Adrenal gland (tissue), 12 donors: ENCODE data around the gene KCNC2. TPM values are rescaled to one million over a fixed set of nuclear protein-coding genes. Genes with fewer than 3 reads are reported as not detected.

ENCODE experiments used
- DNase-seq, 7 donors: peaks; one replicate each; pipeline ENCODE4 v3.0.0-alpha.2; 2019 to 2020
- H3K27ac ChIP-seq, 5 donors: fragments of 200-600 bp; sonication (generic) in 4 of 5; 1 replicate in 3 of 5; 2 replicates in 2 of 5; pipeline versions ENCODE4 v1.5.1 to v1.8.0; 2016 to 2020; ENCODE audit warnings: mild to moderate bottlenecking in 1 of 5
- H3K27me3 ChIP-seq: fragments of 200-600 bp; 2 replicates; pipeline ENCODE4 v1.8.0; 2021
- H3K36me3 ChIP-seq, 2 donors: fragments of 200-600 bp; replicated peaks in 1 of 2; 1 replicate in 1 of 2; 2 replicates in 1 of 2; pipeline versions ENCODE4 v1.5.1 to v1.8.0; 2018 to 2022
- H3K4me1 ChIP-seq, 2 donors: fragments of 200-600 bp; replicated peaks in 1 of 2; 1 replicate in 1 of 2; 2 replicates in 1 of 2; pipeline versions ENCODE4 v1.5.1 to v1.8.0; 2018 to 2021
- H3K4me3 ChIP-seq, 4 donors: fragments of 200-600 bp; sonication (generic) in 3 of 4; one replicate each; pipeline ENCODE4 v1.5.1; 2016 to 2018
- H3K9me3 ChIP-seq, 3 donors: fragments of 200-600 bp; sonication (generic) in 1 of 3; replicated peaks in 1 of 3; 1 replicate in 2 of 3; 2 replicates in 1 of 3; pipeline versions ENCODE4 v1.5.1 to v1.8.0; 2016 to 2021
- POLR2A ChIP-seq, 2 donors: fragments of 450-650 bp; IDR thresholded peaks; one replicate each; pipeline ENCODE4 v1.6.1; 2017; ENCODE audit warnings: antibody characterized with exemption in 2 of 2, mild to moderate bottlenecking in 2 of 2, moderate library complexity in 1 of 2
- WGBS, 4 donors: extraction: QIAGEN DNeasy Blood & Tissue Kit in 2 of 4; methylation state at CpG; one replicate each; pipeline versions ENCODE4 v1.1.5 to v1.1.7; 2013 to 2017; 5-methylcytosine and 5-hydroxymethylcytosine counted together
- intact Hi-C, 2 donors: fragments of 100-400 bp; cut with DNase I; formaldehyde crosslinking; loops; one replicate each; pipeline versions ENCODE4 v1.14.1 to v1.15.0; 2022 to 2023
- polyA plus RNA-seq, 3 donors: library from polyadenylated mRNA; stranded (reverse); fragments of 200-250 nt in 2 of 3; fragments of 350-450 nt in 1 of 3; fragmentation: Illumina TruSeq in 1 of 3; extraction: RNeasy Lipid Tissue Mini Kit (QIAGEN cat#74804) in 1 of 3; gene quantifications; one replicate each; pipeline ENCODE4 v1.2.3, GENCODE V29; 2013 to 2014
- total RNA-seq, 9 donors: library from RNA; depleted of rRNA in 4 of 9; stranded (reverse); fragments of >200 nt in 4 of 9; fragments of 120-200 nt in 1 of 9; fragmentation: NEBNext Ultra II Directional in 1 of 9; extraction: Animal tissue kit (Norgen Biotek cat#: 25700) in 1 of 9; gene quantifications; one replicate each; pipeline versions ENCODE4 v1.1.0 to v1.2.4, GENCODE V29; 2013 to 2023
- TF ChIP-seq, protein P1 (sequence below), 6 experiments: fragments of 450-650 bp in 4 of 6; fragments of 200-600 bp in 2 of 6; sonication (generic) in 1 of 6; IDR thresholded peaks; 1 replicate in 5 of 6; 2 replicates in 1 of 6; pipeline versions ENCODE4 v1.5.1 to v1.8.0; 2016 to 2021; ENCODE audit warnings: antibody characterized with exemption in 6 of 6, mild to moderate bottlenecking in 2 of 6, moderate library complexity in 1 of 6
- donor health status: healthy with polysubstance abuse.
- donor health status: Bipolar disorder and iron deficiency.
- donor health status: DM: yes; HTN: yes; CAD: no.
- donor health status: DM: no; HTN: no; CAD: no.
- donor health status: DM: no; HTN: no; CAD: no.
- donor health status: DM: yes; HTN: yes; CAD: no.

KCNC2 gene
- total and polyA plus RNA-seq, 12 donors, result not detected

DNA sequence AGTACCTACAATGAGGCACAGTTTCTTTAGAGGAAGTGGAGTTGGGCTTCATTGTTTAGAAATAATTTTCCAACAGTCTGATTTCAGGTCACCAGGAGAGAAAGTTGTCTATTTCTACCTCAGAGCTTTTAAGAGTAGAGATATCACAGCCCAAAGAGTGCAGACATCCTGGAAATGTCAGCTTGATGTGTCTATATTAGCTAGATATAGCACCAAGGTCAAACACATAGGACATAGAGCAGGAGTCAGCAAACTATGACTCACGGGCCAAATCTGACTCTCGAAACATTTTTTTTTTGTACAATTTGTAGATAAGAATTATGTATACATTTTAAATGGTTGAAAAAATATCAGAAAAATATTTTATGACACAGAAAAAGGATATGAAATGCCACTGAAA lies 53.7 kb downstream of the KCNC2 start:
- Histone ChIP-seq H3K4me1 (no peaks in the 10 kb centered on the region), H3K9me3 (no peaks in the 10 kb centered on the region)
- no peak for DNase-seq

DNA sequence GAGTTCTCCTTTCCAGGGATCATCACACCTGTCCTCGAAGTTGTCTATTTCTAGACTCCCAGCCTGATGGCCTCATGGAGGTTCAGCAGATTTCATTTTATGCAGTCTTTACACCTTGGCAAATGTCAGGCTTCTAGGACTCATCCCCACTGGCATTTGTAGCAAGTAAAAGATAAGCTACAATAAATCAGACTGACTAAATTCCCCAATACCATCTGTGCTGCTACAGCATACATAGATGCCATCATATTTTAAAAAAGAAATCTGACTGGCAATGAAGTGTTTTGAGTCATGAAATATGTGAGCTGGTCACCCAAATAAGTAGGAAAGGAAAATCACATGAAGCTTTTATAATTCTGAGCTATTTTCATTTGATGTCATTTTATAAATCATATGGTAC lies 55.3 kb downstream of the KCNC2 start:
- Histone ChIP-seq H3K36me3 (no peaks in the 10 kb centered on the region), H3K4me1 (no peaks in the 10 kb centered on the region), H3K27me3 (no peaks in the 10 kb centered on the region), H3K9me3 (no peaks in the 10 kb centered on the region), H3K4me3 (no peak overlapping the region), H3K27ac (no peak overlapping the region)
- TF ChIP-seq, protein P1, sequence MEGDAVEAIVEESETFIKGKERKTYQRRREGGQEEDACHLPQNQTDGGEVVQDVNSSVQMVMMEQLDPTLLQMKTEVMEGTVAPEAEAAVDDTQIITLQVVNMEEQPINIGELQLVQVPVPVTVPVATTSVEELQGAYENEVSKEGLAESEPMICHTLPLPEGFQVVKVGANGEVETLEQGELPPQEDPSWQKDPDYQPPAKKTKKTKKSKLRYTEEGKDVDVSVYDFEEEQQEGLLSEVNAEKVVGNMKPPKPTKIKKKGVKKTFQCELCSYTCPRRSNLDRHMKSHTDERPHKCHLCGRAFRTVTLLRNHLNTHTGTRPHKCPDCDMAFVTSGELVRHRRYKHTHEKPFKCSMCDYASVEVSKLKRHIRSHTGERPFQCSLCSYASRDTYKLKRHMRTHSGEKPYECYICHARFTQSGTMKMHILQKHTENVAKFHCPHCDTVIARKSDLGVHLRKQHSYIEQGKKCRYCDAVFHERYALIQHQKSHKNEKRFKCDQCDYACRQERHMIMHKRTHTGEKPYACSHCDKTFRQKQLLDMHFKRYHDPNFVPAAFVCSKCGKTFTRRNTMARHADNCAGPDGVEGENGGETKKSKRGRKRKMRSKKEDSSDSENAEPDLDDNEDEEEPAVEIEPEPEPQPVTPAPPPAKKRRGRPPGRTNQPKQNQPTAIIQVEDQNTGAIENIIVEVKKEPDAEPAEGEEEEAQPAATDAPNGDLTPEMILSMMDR (IDR thresholded peaks at IDR 0.05), result no peak
- no peak for TF ChIP-seq POLR2A (IDR thresholded peaks at IDR 0.05)
- WGBS, 4 donors, result 44 to 79% (median 62%) methylated on average over 1 of the region's 1 CpG
- intact Hi-C loops, result no loop called here
- DNase-seq, result no peak

More for the DNA sequence above, 53.7 kb downstream of the KCNC2 start:
- Histone ChIP-seq H3K27ac (no peak overlapping the region), H3K4me3 (no peak overlapping the region), H3K36me3 (no peaks in the 10 kb centered on the region), H3K27me3 (no peaks in the 10 kb centered on the region)
- 34 to 39% (median 38%) methylated on average over 2 of the region's 2 CpGs for WGBS, 4 donors
- intact Hi-C loops, result no loop called here
- no peak for TF ChIP-seq POLR2A (IDR thresholded peaks at IDR 0.05)
- TF ChIP-seq, protein P1 (IDR thresholded peaks at IDR 0.05), result no peak

DNA sequence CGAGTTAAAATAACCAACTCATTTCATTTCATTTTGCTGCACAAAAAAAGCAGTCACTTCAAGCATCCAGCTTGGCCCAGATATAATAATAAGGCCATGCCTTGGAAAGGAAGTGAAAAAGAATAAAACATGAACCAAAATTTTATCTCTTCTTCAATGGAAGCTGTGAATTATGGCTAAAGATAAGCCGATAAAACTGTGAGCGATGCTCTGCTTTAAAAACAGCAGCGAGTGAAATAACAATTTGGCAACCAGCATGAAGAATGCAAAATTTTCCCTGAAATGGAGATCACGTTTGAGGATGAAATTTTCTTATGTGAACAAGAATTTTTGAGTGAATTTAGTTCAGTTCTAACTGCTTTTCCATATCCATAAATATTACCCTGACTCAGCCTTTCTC lies 70.4 kb downstream of the KCNC2 start:
- TF ChIP-seq POLR2A (IDR thresholded peaks at IDR 0.05), result no peak
- TF ChIP-seq, protein P1 (IDR thresholded peaks at IDR 0.05), result no peak
- H3K27ac ChIP-seq, result no peak overlapping the region
- no peaks in the 10 kb centered on the region for H3K27me3 ChIP-seq
- H3K36me3 ChIP-seq, result no peaks in the 10 kb centered on the region
- no peaks in the 10 kb centered on the region for H3K4me1 ChIP-seq
- WGBS, 4 donors, result 32 to 50% (median 39%) methylated on average over 5 of the region's 5 CpGs
- no peak for DNase-seq
- H3K9me3 ChIP-seq, result no peaks in the 10 kb centered on the region
- intact Hi-C loops, result no loop called here
- no peak overlapping the region for H3K4me3 ChIP-seq

DNA sequence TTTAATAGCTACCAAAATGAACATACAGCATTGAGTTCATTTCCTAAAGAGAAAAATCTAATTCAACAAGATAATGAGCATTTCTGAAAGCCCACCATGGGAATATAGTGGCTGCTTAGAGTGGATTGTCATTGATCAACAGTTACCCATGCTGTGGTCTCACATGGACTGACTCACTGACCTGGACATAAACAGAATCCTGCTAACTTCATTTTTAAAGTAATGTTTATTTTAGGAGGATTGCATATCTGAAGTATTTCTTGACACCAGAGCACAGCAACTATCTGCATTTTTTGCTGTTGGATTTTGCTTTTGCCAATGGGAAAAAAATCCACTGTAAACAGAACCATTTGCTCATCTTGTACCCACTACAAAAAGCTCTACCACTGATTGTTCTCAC lies 71.7 kb downstream of the KCNC2 start:
- H3K27me3 ChIP-seq, result no peaks in the 10 kb centered on the region
- no peaks in the 10 kb centered on the region for H3K36me3 ChIP-seq
- H3K4me3 ChIP-seq, result no peak overlapping the region
- no peaks in the 10 kb centered on the region for H3K9me3 ChIP-seq
- intact Hi-C loops, result no loop called here
- no peaks in the 10 kb centered on the region for H3K4me1 ChIP-seq
- H3K27ac ChIP-seq, result no peak overlapping the region
- TF ChIP-seq POLR2A (IDR thresholded peaks at IDR 0.05), result no peak
- TF ChIP-seq, protein P1 (IDR thresholded peaks at IDR 0.05), result no peak
- DNase-seq, result no peak
